Breast epithelium (tissue), 4 donors: ENCODE results near the gene VPS18. TPM values are rescaled to one million over a fixed set of nuclear protein-coding genes. Genes with fewer than 3 reads are reported as not detected.
A peak's percentile ranks its signal among the peaks of the same experiment; 100 is the strongest.

Source experiments
- DNase-seq, 2 donors: peaks; one replicate each; pipeline ENCODE4 v3.0.0-alpha.2; 2019; ENCODE audit warnings: low spot score in 2 of 2
- H3K27ac ChIP-seq, 2 donors: fragments of 200-600 bp; sonication (generic) in 1 of 2; one replicate each; pipeline ENCODE4 v1.5.1; 2016 to 2019; ENCODE audit warnings: mild to moderate bottlenecking in 1 of 2
- H3K27me3 ChIP-seq, 2 donors: fragments of 200-600 bp; sonication (generic) in 1 of 2; one replicate each; pipeline versions ENCODE4 v1.5.1 to v1.6.0; 2017 to 2019; ENCODE audit warnings: control low read depth in 1 of 2, mild to moderate bottlenecking in 1 of 2
- H3K36me3 ChIP-seq: fragments of 200-600 bp; one replicate; pipeline ENCODE4 v1.5.1; 2019
- H3K4me1 ChIP-seq, 2 donors: fragments of 200-600 bp; sonication (generic); one replicate each; pipeline ENCODE4 v1.5.1; 2016 to 2019; ENCODE audit warnings: control low read depth in 1 of 2
- H3K4me3 ChIP-seq, 3 donors: fragments of 200-600 bp; sonication (generic); 1 replicate in 2 of 3; 2 replicates in 1 of 3; pipeline ENCODE4 v1.5.1; 2016 to 2019; ENCODE audit warnings: mild to moderate bottlenecking in 3 of 3, moderate library complexity in 2 of 3
- H3K9me3 ChIP-seq, 2 donors: fragments of 200-600 bp; sonication (generic) in 1 of 2; one replicate each; pipeline ENCODE4 v1.5.1; 2016 to 2019; ENCODE audit warnings: control low read depth in 1 of 2
- POLR2A ChIP-seq: fragments of 450-650 bp; IDR thresholded peaks from one replicate; pipeline ENCODE4 v1.6.1; 2016; ENCODE audit warnings: antibody characterized with exemption, mild to moderate bottlenecking, moderate library complexity
- POLR2AphosphoS5 ChIP-seq, 3 donors: sonication (generic); formaldehyde crosslinking; IDR thresholded peaks; one replicate each; pipeline ENCODE4 v1.6.1; 2017; ENCODE audit warnings: antibody characterized with exemption in 3 of 3
- intact Hi-C: fragments of 100-400 bp; cut with DNase I; formaldehyde crosslinking; loops from one replicate; pipeline ENCODE4 v1.15.1; 2023; ENCODE audit warnings: low total_unique reads
- total RNA-seq, 3 donors: library from RNA; depleted of rRNA; stranded (reverse); fragments of >200 nt; gene quantifications; one replicate each; pipeline ENCODE4 v1.1.0, GENCODE V29; 2016
- TF ChIP-seq, protein P1 (sequence below), 3 donors: fragments of 450-650 bp; IDR thresholded peaks; one replicate each; pipeline ENCODE4 v1.5.1; 2016 to 2017; ENCODE audit warnings: antibody characterized with exemption in 3 of 3, mild to moderate bottlenecking in 3 of 3, moderate library complexity in 3 of 3

VPS18 gene
- total RNA-seq, 3 donors from 2014 or later: 23.2 to 25.0 (median 23.9) TPM

- DNase-seq: no peak
- Histone ChIP-seq H3K4me1 (peaks cover 5 to 10% of the 10 kb centered on the region in 2 donors), H3K36me3 (no peaks in the 10 kb centered on the region), H3K27me3 (no peaks in the 10 kb centered on the region), H3K4me3 (peak overlapping the region in 2 of 3 donors; percentile 77 to 95), H3K27ac (peak overlapping the region; percentile 91 to 96), H3K9me3 (no peaks in the 10 kb centered on the region)
- TF ChIP-seq POLR2AphosphoS5 (IDR thresholded peaks at IDR 0.05) (no peak), POLR2A (no peak)
- TF ChIP-seq, protein P1, sequence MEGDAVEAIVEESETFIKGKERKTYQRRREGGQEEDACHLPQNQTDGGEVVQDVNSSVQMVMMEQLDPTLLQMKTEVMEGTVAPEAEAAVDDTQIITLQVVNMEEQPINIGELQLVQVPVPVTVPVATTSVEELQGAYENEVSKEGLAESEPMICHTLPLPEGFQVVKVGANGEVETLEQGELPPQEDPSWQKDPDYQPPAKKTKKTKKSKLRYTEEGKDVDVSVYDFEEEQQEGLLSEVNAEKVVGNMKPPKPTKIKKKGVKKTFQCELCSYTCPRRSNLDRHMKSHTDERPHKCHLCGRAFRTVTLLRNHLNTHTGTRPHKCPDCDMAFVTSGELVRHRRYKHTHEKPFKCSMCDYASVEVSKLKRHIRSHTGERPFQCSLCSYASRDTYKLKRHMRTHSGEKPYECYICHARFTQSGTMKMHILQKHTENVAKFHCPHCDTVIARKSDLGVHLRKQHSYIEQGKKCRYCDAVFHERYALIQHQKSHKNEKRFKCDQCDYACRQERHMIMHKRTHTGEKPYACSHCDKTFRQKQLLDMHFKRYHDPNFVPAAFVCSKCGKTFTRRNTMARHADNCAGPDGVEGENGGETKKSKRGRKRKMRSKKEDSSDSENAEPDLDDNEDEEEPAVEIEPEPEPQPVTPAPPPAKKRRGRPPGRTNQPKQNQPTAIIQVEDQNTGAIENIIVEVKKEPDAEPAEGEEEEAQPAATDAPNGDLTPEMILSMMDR (IDR thresholded peaks at IDR 0.05): no peak
- intact Hi-C loops: no loop called here
Measured at GRCh38 chr15:40893019-40893670, 1.1 kb upstream of the VPS18 start.

- DNase-seq: no peak
- Histone ChIP-seq H3K27me3 (no peaks in the 10 kb centered on the region), H3K27ac (peak overlapping the region; percentile 91 to 96), H3K36me3 (peaks cover 6% of the 10 kb centered on the region), H3K4me3 (peak overlapping the region; percentile 77 to 95 (median 86)), H3K4me1 (peaks cover 5 to 10% of the 10 kb centered on the region in 2 donors), H3K9me3 (no peaks in the 10 kb centered on the region)
- TF ChIP-seq POLR2AphosphoS5 (IDR thresholded peaks at IDR 0.05): no peak
- TF ChIP-seq, protein P1 (IDR thresholded peaks at IDR 0.05): peak; percentile 45 to 65 (median 46)
- intact Hi-C loops: loop anchor here (1.0 kb wide), 1 partner anchor 19 kb away; no protein-coding TSS in a partner anchor
Measured at GRCh38 chr15:40894681-40895448, 615 bp downstream of the VPS18 start.

GRCh38 chr15:40899536-40900207 is 5.4 kb downstream of the VPS18 start:
- Histone ChIP-seq H3K36me3 (peaks cover 6% of the 10 kb centered on the region), H3K4me1 (peaks cover 0 to 10% of the 10 kb centered on the region in 2 donors)

DNA sequence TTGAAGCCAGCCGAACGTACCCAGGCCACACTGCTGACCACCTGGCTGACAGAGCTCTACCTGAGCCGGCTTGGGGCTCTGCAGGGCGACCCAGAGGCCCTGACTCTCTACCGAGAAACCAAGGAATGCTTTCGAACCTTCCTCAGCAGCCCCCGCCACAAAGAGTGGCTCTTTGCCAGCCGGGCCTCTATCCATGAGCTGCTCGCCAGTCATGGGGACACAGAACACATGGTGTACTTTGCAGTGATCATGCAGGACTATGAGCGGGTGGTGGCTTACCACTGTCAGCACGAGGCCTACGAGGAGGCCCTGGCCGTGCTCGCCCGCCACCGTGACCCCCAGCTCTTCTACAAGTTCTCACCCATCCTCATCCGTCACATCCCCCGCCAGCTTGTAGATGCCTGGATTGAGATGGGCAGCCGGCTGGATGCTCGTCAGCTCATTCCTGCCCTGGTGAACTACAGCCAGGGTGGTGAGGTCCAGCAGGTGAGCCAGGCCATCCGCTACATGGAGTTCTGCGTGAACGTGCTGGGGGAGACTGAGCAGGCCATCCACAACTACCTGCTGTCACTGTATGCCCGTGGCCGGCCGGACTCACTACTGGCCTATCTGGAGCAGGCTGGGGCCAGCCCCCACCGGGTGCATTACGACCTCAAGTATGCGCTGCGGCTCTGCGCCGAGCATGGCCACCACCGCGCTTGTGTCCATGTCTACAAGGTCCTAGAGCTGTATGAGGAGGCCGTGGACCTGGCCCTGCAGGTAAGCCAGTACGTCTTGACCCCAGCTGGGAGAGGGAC is 6.2 kb downstream of the VPS18 start:
- no peaks in the 10 kb centered on the region for H3K27me3 ChIP-seq
- H3K4me1 ChIP-seq: peaks cover 0 to 6% of the 10 kb centered on the region in 2 donors
- H3K27ac ChIP-seq: no peak overlapping the region
- no peak for DNase-seq
- intact Hi-C loops: loop anchor here (10.0 kb wide), 1 partner anchor 206 kb away; the partner anchor contains the start of gene RAD51
- H3K36me3 ChIP-seq: peaks cover 6% of the 10 kb centered on the region
- no peak overlapping the region for H3K4me3 ChIP-seq
- no peak for TF ChIP-seq POLR2A
- TF ChIP-seq POLR2AphosphoS5 (IDR thresholded peaks at IDR 0.05): no peak
- TF ChIP-seq, protein P1 (IDR thresholded peaks at IDR 0.05): no peak
- no peaks in the 10 kb centered on the region for H3K9me3 ChIP-seq

More at GRCh38 chr15:40899536-40900207, 5.4 kb downstream of the VPS18 start:
- TF ChIP-seq, protein P1 (IDR thresholded peaks at IDR 0.05): no peak
- TF ChIP-seq POLR2A (no peak), POLR2AphosphoS5 (IDR thresholded peaks at IDR 0.05) (no peak)
- DNase-seq: no peak
- H3K27me3 ChIP-seq: no peaks in the 10 kb centered on the region
- no peak overlapping the region for H3K27ac ChIP-seq
- H3K4me3 ChIP-seq: no peak overlapping the region
- H3K9me3 ChIP-seq: no peaks in the 10 kb centered on the region
- intact Hi-C loops: loop anchor here (10.0 kb wide), 1 partner anchor 205 kb away; the partner anchor contains the start of gene RAD51
